ENCODE data around the gene CDH7. TPM values are rescaled to one million over a fixed set of nuclear protein-coding genes. Genes with fewer than 3 reads are reported as not detected.

Gene CDH7
- total and polyA plus RNA-seq, 2 of the 13 experiments (the other 11 are each of a cell fraction or from before 2014, with no cell fraction given), result not detected

DNA sequence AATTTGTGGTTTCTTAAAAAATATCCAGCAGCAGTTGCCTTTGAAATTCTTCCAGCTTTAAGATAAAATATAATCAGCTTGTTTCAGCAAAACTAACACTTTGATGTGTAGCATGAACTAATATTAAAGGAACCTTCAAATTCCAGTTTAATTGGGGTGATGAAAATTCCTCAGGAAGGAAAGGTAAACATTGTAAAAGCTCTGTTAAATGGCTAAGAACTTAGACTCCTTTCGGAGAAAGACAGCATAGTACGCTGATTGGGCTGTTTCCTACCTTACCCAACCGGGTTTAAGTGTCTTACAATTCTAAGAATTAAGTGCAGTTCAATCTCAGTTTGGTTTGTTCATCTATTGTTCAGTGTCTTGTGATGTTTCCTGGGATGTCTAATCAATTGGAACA lies 108.3 kb downstream of the CDH7 start:
- H3K36me3 ChIP-seq (replicated peaks in 1 of 2; ENCODE audit: control insufficient read depth in 1 of 2, insufficient read depth in 2 of 2, low read length in 2 of 2), result no peaks in the 10 kb centered on the region
- no peak for DNase-seq (ENCODE audit: low spot score)
- no peak for FAIRE-seq
- ChIA-PET POLR2A (no interaction called here), CTCF (ENCODE audit: low intra/inter-chr PET ratio, low total read pairs) (no interaction called here)
- no peak overlapping the region for H2AFZ ChIP-seq (ENCODE audit: low read length)
- no peak overlapping the region for H3K27ac ChIP-seq (ENCODE audit: extremely low read length, insufficient read depth, low read length)
- in situ Hi-C loops (cut with HindIII; ENCODE audit: extremely low pct_ligation_motif_present, low pct_unique_long_range_greater_than_20kb) (no loop called here), intact Hi-C loops (cut with micrococcal nuclease; ENCODE audit: unreplicated experiment) (no loop called here)
- H3K4me1 ChIP-seq (ENCODE audit: insufficient read depth, low read length), result no peaks in the 10 kb centered on the region
- no peak for TF ChIP-seq SMAD9 (CRISPR knock-in tag; IDR thresholded peaks at IDR 0.05)
- TF ChIP-seq EEA1 (CRISPR knock-in tag; IDR thresholded peaks at IDR 0.05; ENCODE audit: borderline replicate concordance), result no peak
- no peak for TF ChIP-seq PRPF4 (IDR thresholded peaks at IDR 0.05; ENCODE audit: low read depth, low read length, poor library complexity, severe bottlenecking)
- TF ChIP-seq, protein P1, sequence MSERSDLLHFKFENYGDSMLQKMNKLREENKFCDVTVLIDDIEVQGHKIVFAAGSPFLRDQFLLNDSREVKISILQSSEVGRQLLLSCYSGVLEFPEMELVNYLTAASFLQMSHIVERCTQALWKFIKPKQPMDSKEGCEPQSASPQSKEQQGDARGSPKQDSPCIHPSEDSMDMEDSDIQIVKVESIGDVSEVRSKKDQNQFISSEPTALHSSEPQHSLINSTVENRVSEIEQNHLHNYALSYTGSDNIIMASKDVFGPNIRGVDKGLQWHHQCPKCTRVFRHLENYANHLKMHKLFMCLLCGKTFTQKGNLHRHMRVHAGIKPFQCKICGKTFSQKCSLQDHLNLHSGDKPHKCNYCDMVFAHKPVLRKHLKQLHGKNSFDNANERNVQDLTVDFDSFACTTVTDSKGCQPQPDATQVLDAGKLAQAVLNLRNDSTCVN (CRISPR knock-in tag; IDR thresholded peaks at IDR 0.05; ENCODE audit: borderline replicate concordance), result no peak
- TF ChIP-seq, protein P2, sequence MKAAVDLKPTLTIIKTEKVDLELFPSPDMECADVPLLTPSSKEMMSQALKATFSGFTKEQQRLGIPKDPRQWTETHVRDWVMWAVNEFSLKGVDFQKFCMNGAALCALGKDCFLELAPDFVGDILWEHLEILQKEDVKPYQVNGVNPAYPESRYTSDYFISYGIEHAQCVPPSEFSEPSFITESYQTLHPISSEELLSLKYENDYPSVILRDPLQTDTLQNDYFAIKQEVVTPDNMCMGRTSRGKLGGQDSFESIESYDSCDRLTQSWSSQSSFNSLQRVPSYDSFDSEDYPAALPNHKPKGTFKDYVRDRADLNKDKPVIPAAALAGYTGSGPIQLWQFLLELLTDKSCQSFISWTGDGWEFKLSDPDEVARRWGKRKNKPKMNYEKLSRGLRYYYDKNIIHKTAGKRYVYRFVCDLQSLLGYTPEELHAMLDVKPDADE (CRISPR knock-in tag; IDR thresholded peaks at IDR 0.05), result no peak
- no peak for TF ChIP-seq ZNF207 (IDR thresholded peaks at IDR 0.05; ENCODE audit: borderline replicate concordance)
- no peak for TF ChIP-seq ZNF569 (CRISPR knock-in tag; IDR thresholded peaks at IDR 0.05; ENCODE audit: borderline replicate concordance)
- no peak for TF ChIP-seq FOXK2 (IDR thresholded peaks at IDR 0.05)
- no peak for TF ChIP-seq ZNF10 (CRISPR knock-in tag; IDR thresholded peaks at IDR 0.05; ENCODE audit: borderline replicate concordance, low read depth)
- TF ChIP-seq, protein P3, sequence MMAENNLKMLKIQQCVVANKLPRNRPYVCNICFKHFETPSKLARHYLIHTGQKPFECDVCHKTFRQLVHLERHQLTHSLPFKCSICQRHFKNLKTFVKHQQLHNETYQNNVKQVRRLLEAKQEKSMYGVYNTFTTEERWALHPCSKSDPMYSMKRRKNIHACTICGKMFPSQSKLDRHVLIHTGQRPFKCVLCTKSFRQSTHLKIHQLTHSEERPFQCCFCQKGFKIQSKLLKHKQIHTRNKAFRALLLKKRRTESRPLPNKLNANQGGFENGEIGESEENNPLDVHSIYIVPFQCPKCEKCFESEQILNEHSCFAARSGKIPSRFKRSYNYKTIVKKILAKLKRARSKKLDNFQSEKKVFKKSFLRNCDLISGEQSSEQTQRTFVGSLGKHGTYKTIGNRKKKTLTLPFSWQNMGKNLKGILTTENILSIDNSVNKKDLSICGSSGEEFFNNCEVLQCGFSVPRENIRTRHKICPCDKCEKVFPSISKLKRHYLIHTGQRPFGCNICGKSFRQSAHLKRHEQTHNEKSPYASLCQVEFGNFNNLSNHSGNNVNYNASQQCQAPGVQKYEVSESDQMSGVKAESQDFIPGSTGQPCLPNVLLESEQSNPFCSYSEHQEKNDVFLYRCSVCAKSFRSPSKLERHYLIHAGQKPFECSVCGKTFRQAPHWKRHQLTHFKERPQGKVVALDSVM (CRISPR knock-in tag; IDR thresholded peaks at IDR 0.05), result no peak
- TF ChIP-seq HDAC6 (IDR thresholded peaks at IDR 0.05; ENCODE audit: low read depth, low read length), result no peak
- no peak for TF ChIP-seq ZNF567 (CRISPR knock-in tag; IDR thresholded peaks at IDR 0.05; ENCODE audit: borderline replicate concordance)
- TF ChIP-seq POLR2AphosphoS2 (IDR thresholded peaks at IDR 0.05; ENCODE audit: low read depth, low read length), result no peak
- TF ChIP-seq, protein P4, sequence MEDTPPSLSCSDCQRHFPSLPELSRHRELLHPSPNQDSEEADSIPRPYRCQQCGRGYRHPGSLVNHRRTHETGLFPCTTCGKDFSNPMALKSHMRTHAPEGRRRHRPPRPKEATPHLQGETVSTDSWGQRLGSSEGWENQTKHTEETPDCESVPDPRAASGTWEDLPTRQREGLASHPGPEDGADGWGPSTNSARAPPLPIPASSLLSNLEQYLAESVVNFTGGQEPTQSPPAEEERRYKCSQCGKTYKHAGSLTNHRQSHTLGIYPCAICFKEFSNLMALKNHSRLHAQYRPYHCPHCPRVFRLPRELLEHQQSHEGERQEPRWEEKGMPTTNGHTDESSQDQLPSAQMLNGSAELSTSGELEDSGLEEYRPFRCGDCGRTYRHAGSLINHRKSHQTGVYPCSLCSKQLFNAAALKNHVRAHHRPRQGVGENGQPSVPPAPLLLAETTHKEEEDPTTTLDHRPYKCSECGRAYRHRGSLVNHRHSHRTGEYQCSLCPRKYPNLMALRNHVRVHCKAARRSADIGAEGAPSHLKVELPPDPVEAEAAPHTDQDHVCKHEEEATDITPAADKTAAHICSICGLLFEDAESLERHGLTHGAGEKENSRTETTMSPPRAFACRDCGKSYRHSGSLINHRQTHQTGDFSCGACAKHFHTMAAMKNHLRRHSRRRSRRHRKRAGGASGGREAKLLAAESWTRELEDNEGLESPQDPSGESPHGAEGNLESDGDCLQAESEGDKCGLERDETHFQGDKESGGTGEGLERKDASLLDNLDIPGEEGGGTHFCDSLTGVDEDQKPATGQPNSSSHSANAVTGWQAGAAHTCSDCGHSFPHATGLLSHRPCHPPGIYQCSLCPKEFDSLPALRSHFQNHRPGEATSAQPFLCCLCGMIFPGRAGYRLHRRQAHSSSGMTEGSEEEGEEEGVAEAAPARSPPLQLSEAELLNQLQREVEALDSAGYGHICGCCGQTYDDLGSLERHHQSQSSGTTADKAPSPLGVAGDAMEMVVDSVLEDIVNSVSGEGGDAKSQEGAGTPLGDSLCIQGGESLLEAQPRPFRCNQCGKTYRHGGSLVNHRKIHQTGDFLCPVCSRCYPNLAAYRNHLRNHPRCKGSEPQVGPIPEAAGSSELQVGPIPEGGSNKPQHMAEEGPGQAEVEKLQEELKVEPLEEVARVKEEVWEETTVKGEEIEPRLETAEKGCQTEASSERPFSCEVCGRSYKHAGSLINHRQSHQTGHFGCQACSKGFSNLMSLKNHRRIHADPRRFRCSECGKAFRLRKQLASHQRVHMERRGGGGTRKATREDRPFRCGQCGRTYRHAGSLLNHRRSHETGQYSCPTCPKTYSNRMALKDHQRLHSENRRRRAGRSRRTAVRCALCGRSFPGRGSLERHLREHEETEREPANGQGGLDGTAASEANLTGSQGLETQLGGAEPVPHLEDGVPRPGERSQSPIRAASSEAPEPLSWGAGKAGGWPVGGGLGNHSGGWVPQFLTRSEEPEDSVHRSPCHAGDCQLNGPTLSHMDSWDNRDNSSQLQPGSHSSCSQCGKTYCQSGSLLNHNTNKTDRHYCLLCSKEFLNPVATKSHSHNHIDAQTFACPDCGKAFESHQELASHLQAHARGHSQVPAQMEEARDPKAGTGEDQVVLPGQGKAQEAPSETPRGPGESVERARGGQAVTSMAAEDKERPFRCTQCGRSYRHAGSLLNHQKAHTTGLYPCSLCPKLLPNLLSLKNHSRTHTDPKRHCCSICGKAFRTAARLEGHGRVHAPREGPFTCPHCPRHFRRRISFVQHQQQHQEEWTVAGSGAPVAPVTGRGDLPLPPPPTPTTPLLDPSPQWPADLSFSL (CRISPR knock-in tag; IDR thresholded peaks at IDR 0.05), result no peak
- TF ChIP-seq ZMYM3 (CRISPR knock-in tag; IDR thresholded peaks at IDR 0.05), result no peak
- no peaks in the 10 kb centered on the region for H3K9me3 ChIP-seq (ENCODE audit: low read length)
- no TSS peak for BruUV-seq (replicated peaks)
- H3K79me2 ChIP-seq (ENCODE audit: insufficient read depth, low read length), result no peaks in the 10 kb centered on the region
- no peaks in the 10 kb centered on the region for H4K20me1 ChIP-seq (ENCODE audit: insufficient read depth, low read length)
- H3K9ac ChIP-seq (ENCODE audit: insufficient read depth, low read depth, low read length), result no peak overlapping the region
- ATAC-seq, result no peak
- H3K4me2 ChIP-seq (ENCODE audit: low read depth, low read length), result no peak overlapping the region
- WGBS (ENCODE audit: low lambda C conversion rate), result 4% methylated on average over 3 of the region's 3 CpGs
- no peak overlapping the region for H3K4me3 ChIP-seq (replicated peaks in 1 of 3; ENCODE audit: insufficient read depth in 1 of 3, low read depth in 2 of 3, low read length in 3 of 3)
- no peaks in the 10 kb centered on the region for H3K27me3 ChIP-seq (ENCODE audit: control insufficient read depth in 1 of 2, insufficient read depth in 2 of 2, low read length in 2 of 2)

Data from HepG2 (cell line).